GM18507 (cell line): ENCODE data around the gene COPZ1.

Source experiments
- DNase-seq: peaks from one replicate; pipeline ENCODE4 v3.0.0; 2011; ENCODE audit warnings: low read depth; ENCODE audit not compliant: insufficient read length; ENCODE audit errors: extremely low spot score
- FAIRE-seq: peaks from 2 replicates; lab custom pipeline; 2011; peaks lifted over from hg19 to GRCh38; lab: Jason Lieb, UNC

Gene COPZ1

GRCh38 chr12:54371328-54372112, 46.6 kb downstream of the COPZ1 start:
- no peak for DNase-seq

GRCh38 chr12:54372113-54372806, 47.3 kb downstream of the COPZ1 start:
- FAIRE-seq: no peak
- no peak for DNase-seq

More at GRCh38 chr12:54371328-54372112, 46.6 kb downstream of the COPZ1 start:
- no peak for FAIRE-seq

- FAIRE-seq (no peak), DNase-seq (no peak)
Measured at GRCh38 chr12:54373649-54374561, 49.0 kb downstream of the COPZ1 start.

- DNase-seq (no peak), FAIRE-seq (no peak)
Measured at GRCh38 chr12:54374562-54375258, 49.8 kb downstream of the COPZ1 start.

- FAIRE-seq (no peak), DNase-seq (no peak)
Measured at GRCh38 chr12:54375259-54375579, 50.3 kb downstream of the COPZ1 start.

GRCh38 chr12:54376596-54376995, 51.7 kb downstream of the COPZ1 start:
- FAIRE-seq (no peak), DNase-seq (no peak)

GRCh38 chr12:54377007-54377406, 52.1 kb downstream of the COPZ1 start:
- FAIRE-seq (no peak), DNase-seq (no peak)

- DNase-seq (no peak), FAIRE-seq (no peak)
Measured at GRCh38 chr12:54377797-54378515, 53.0 kb downstream of the COPZ1 start.

GRCh38 chr12:54378796-54379397, 54.0 kb downstream of the COPZ1 start:
- FAIRE-seq (no peak), DNase-seq (no peak)

- FAIRE-seq (peak; percentile 84), DNase-seq (peak; percentile 77)
Measured at GRCh38 chr12:54379398-54380201, 54.7 kb downstream of the COPZ1 start.

GRCh38 chr12:54381136-54381535, 56.2 kb downstream of the COPZ1 start:
- DNase-seq (no peak), FAIRE-seq (no peak)

GRCh38 chr12:54383041-54383609, 58.2 kb downstream of the COPZ1 start:
- DNase-seq: no peak
- no peak for FAIRE-seq

- DNase-seq: no peak
- no peak for FAIRE-seq
Measured at GRCh38 chr12:54384591-54385041, 59.7 kb downstream of the COPZ1 start, which contains the start of gene ZNF385A. ZNF385A (minus strand) TSS chr12:54384733; CDS start chr12:54384514, 219 bp downstream.

- FAIRE-seq (peak; percentile 76), DNase-seq (no peak)
Measured at GRCh38 chr12:54385251-54385914, 60.5 kb downstream of the COPZ1 start.

- no peak for FAIRE-seq
- no peak for DNase-seq
Measured at GRCh38 chr12:54386403-54387113, 61.6 kb downstream of the COPZ1 start.

- FAIRE-seq (no peak), DNase-seq (no peak)
Measured at GRCh38 chr12:54387114-54387467, 62.2 kb downstream of the COPZ1 start.
